Endothelial cell of umbilical vein (primary cell): ENCODE results near the gene FAM78A. TPM values are rescaled to one million over a fixed set of nuclear protein-coding genes. Genes with fewer than 3 reads are reported as not detected.

Experiments used
- BruUV-seq: library from RNA; stranded (reverse); fragments of 400-500 nt; replicated peaks from 2 replicates; lab custom pipeline; 2021; lab: Mats Ljungman, UMichigan
- CTCF ChIA-PET: fragments of 300-600, 350-600 bp; sonication (Branson Sonifier 250); formaldehyde crosslinking; loops from one replicate; lab custom pipeline; 2021; ENCODE audit warnings: antibody characterized with exemption, inconsistent platforms; lab: Charles Lee
- POLR2A ChIA-PET: fragments of 300-600, 350-600 bp; sonication (Branson Sonifier 250); formaldehyde crosslinking; loops from one replicate; lab custom pipeline; 2021; ENCODE audit warnings: antibody characterized with exemption, inconsistent platforms; lab: Charles Lee
- DNase-seq: peaks from one replicate; pipeline ENCODE4 v3.0.0-alpha.2; 2011; ENCODE audit warnings: low read depth, low spot score
- FAIRE-seq: peaks from 2 replicates; lab custom pipeline; 2011; peaks lifted over from hg19 to GRCh38; lab: Jason Lieb, UNC
- H2AFZ ChIP-seq: 2 replicates; pipeline ENCODE4 v1.6.0; 2012; ENCODE audit warnings: low read depth, low read length, control low read depth, inconsistent platforms
- H3K27ac ChIP-seq: 2 replicates; pipeline ENCODE4 v1.5.1; 2011; ENCODE audit warnings: low read depth, mild to moderate bottlenecking, control low read depth, low read length, moderate library complexity; ENCODE audit not compliant: insufficient read depth
- H3K27me3 ChIP-seq, 2 experiments: 2 replicates each; pipeline versions ENCODE4 v1.6.0 to v1.6.1; 2011; ENCODE audit warnings: low read length in 2 of 2, mixed read lengths in 1 of 2; ENCODE audit not compliant: control insufficient read depth in 2 of 2, insufficient read depth in 2 of 2
- H3K36me3 ChIP-seq, 2 experiments: 2 replicates in 1 of 2; 3 replicates in 1 of 2; pipeline ENCODE4 v1.5.1; 2011; ENCODE audit warnings: low read length in 2 of 2, mild to moderate bottlenecking in 1 of 2, moderate library complexity in 1 of 2; ENCODE audit not compliant: control insufficient read depth in 2 of 2, insufficient read depth in 2 of 2; ENCODE audit errors: extremely low read depth in 1 of 2
- H3K4me1 ChIP-seq: 3 replicates; pipeline ENCODE4 v1.5.1; 2011; ENCODE audit warnings: mild to moderate bottlenecking, low read length; ENCODE audit not compliant: control insufficient read depth, insufficient read depth; ENCODE audit errors: extremely low read depth
- H3K4me2 ChIP-seq: 2 replicates; pipeline ENCODE4 v1.6.1; 2011; ENCODE audit warnings: low read length, control low read depth, mixed read lengths; ENCODE audit not compliant: insufficient read depth
- H3K4me3 ChIP-seq, 3 experiments: fragments of 200-600 bp in 1 of 3; sonication (generic), shearing (Covaris generic) in 1 of 3; replicated peaks in 1 of 3; 2 replicates each; pipeline ENCODE4 v1.5.1; 2011 to 2016; ENCODE audit warnings: control low read depth in 3 of 3, low read length in 3 of 3, mild to moderate bottlenecking in 2 of 3, inconsistent platforms in 1 of 3, low read depth in 1 of 3, moderate library complexity in 1 of 3; ENCODE audit not compliant: insufficient read depth in 1 of 3
- H3K79me2 ChIP-seq: 2 replicates; pipeline ENCODE4 v1.6.0; 2012; ENCODE audit warnings: low read length, inconsistent platforms; ENCODE audit not compliant: control insufficient read depth, insufficient read depth
- H3K9ac ChIP-seq: replicated peaks from 2 replicates; pipeline ENCODE3; 2011; ENCODE audit warnings: low read length, control low read depth; ENCODE audit not compliant: insufficient read depth; ENCODE audit errors: extremely low read depth
- H3K9me1 ChIP-seq: replicated peaks from 3 replicates; pipeline ENCODE4 v1.6.0; 2011; ENCODE audit warnings: mild to moderate bottlenecking, low read length; ENCODE audit not compliant: control insufficient read depth, insufficient read depth; ENCODE audit errors: extremely low read depth
- H3K9me3 ChIP-seq: replicated peaks from 2 replicates; pipeline ENCODE4 v1.5.1; 2012; ENCODE audit warnings: low read length, inconsistent platforms; ENCODE audit not compliant: control insufficient read depth, insufficient read depth
- H4K20me1 ChIP-seq: replicated peaks from 2 replicates; pipeline ENCODE3; 2011; ENCODE audit warnings: mild to moderate bottlenecking, low read length; ENCODE audit not compliant: control insufficient read depth, insufficient read depth; ENCODE audit errors: extremely low read depth
- CTCF ChIP-seq, 2 donors: IDR thresholded peaks; 1 replicate in 1 of 2; 2 replicates in 1 of 2; pipeline ENCODE4 v1.5.1; 2011; ENCODE audit warnings: low read length in 2 of 2, mild to moderate bottlenecking in 2 of 2, moderate library complexity in 2 of 2, control low read depth in 1 of 2, inconsistent platforms in 1 of 2, low read depth in 1 of 2; ENCODE audit not compliant: insufficient read depth in 1 of 2; ENCODE audit errors: extremely low read depth in 1 of 2
- EZH2 ChIP-seq: IDR thresholded peaks from 2 replicates; pipeline ENCODE4 v1.6.1; 2012; ENCODE audit warnings: borderline replicate concordance, low read depth, mild to moderate bottlenecking, moderate library complexity, low read length, inconsistent platforms; ENCODE audit not compliant: severe bottlenecking
- FOS ChIP-seq: IDR thresholded peaks from 2 replicates; pipeline ENCODE4 v1.6.1; 2011; ENCODE audit warnings: mild to moderate bottlenecking, low read length, moderate library complexity, borderline replicate concordance; ENCODE audit not compliant: insufficient read depth
- GATA2 ChIP-seq: IDR thresholded peaks from 2 replicates; pipeline ENCODE4 v1.7.0; 2011; ENCODE audit warnings: low read depth, mild to moderate bottlenecking, moderate library complexity, mixed read lengths, low read length; ENCODE audit not compliant: insufficient read length, insufficient read depth
- JUN ChIP-seq: IDR thresholded peaks from 2 replicates; pipeline ENCODE4 v1.6.1; 2011; ENCODE audit warnings: borderline replicate concordance, low read depth; ENCODE audit not compliant: insufficient read length, insufficient read depth
- MYC ChIP-seq: IDR thresholded peaks from one replicate; pipeline ENCODE4 v1.6.1; 2011; ENCODE audit warnings: mild to moderate bottlenecking, low read depth, low read length
- POLR2A ChIP-seq: IDR thresholded peaks from 2 replicates; pipeline ENCODE4 v1.6.1; 2012; ENCODE audit warnings: low read depth, mild to moderate bottlenecking, control low read depth, low read length
- POLR2AphosphoS5 ChIP-seq: IDR thresholded peaks from 2 replicates; pipeline ENCODE4 v1.6.1; 2012; ENCODE audit warnings: low read depth, mild to moderate bottlenecking, control low read depth, low read length, moderate library complexity; ENCODE audit not compliant: insufficient read depth
- dilution Hi-C: fragments of 300-500 bp; cut with MboI; formaldehyde crosslinking; loops from one replicate; pipeline ENCODE4 v1.15.0; 2019; ENCODE audit warnings: low sequenced_read_pairs; ENCODE audit not compliant: extremely low pct_ligation_motif_present
- intact Hi-C: fragments of 100-400 bp; cut with micrococcal nuclease; formaldehyde crosslinking; loops from one replicate; pipeline ENCODE4 v1.10.0; 2022
- polyA plus RNA-seq, 4 experiments: library from polyadenylated mRNA; depleted of rRNA in 3 of 4; stranded (reverse) in 3 of 4; unstranded in 1 of 4; fragments of >200 nt; gene quantifications; 2 replicates each; pipeline versions ENCODE4 v1.2.1 to v1.2.3, GENCODE V29; 2011 to 2012; ENCODE audit warnings: missing spikeins in 1 of 4
- total RNA-seq: library from RNA; stranded (reverse); gene quantifications from 2 replicates; pipeline ENCODE4 v1.2.3, GENCODE V29; 2021
- TF ChIP-seq, protein P1 (sequence below): IDR thresholded peaks from 2 replicates; pipeline ENCODE4 v1.6.1; 2011; ENCODE audit not compliant: insufficient read depth, insufficient read length

FAM78A gene
- total and polyA plus RNA-seq, 2 donors (not counting 3 experiments of a cell fraction or from before 2014, with no cell fraction given) = 34.0 to 37.4 TPM

DNA sequence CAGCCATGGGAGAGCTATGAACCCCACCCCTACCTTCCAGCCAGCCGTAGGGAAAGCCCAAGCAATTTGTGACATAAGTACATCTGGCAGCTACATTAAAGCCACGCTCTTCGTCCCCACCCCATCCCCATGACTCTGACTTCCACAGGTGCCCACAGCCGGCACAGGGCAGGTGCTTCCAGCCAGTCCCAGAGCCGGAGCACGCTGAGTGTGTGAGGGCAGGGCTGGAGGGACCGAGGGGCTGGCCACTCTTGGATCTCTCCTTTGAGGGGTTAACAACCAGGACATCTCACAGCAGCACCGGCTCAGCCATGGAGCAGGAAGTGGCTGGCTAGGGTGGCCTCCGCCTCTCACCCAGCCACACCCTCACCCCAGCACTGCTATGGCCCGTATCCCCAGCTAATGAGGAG lies 2.4 kb upstream of the FAM78A start:
- peaks cover 0 to 2% of the 10 kb centered on the region in 2 experiments for H3K36me3 ChIP-seq
- no peak overlapping the region for H3K4me3 ChIP-seq
- H3K9me3 ChIP-seq = no peaks in the 10 kb centered on the region
- no peak overlapping the region for H3K4me2 ChIP-seq
- H3K79me2 ChIP-seq = peaks cover 26% of the 10 kb centered on the region
- CTCF ChIA-PET = interaction anchor here (0.6 to 2.8 kb wide), 2 partner anchors 58 to 73 kb away, joined by 3 to 11 read pairs; no protein-coding TSS in a partner anchor
- H4K20me1 ChIP-seq = no peaks in the 10 kb centered on the region
- no peaks in the 10 kb centered on the region for H3K9me1 ChIP-seq
- H3K27me3 ChIP-seq = peaks cover 17 to 20% of the 10 kb centered on the region in 2 experiments
- H2AFZ ChIP-seq = no peak overlapping the region
- no peak for DNase-seq
- TF ChIP-seq, protein P1, sequence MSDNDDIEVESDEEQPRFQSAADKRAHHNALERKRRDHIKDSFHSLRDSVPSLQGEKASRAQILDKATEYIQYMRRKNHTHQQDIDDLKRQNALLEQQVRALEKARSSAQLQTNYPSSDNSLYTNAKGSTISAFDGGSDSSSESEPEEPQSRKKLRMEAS = no peak
- TF ChIP-seq FOS (no peak), POLR2AphosphoS5 (no peak), EZH2 (no peak), CTCF (IDR thresholded peaks at IDR 0.05; ENCODE audit: extremely low read depth in 1 of 2, insufficient read depth in 1 of 2, low read depth in 1 of 2, low read length in 2 of 2) (no peak), MYC (no peak), POLR2A (no peak), JUN (no peak), GATA2 (no peak)
- no peak for FAIRE-seq
- H3K9ac ChIP-seq = no peak overlapping the region
- POLR2A ChIA-PET = no interaction called here
- dilution Hi-C loops (no loop called here), intact Hi-C loops (no loop called here)
- H3K4me1 ChIP-seq = peaks cover 24% of the 10 kb centered on the region
- no peak overlapping the region for H3K27ac ChIP-seq
- no TSS peak for BruUV-seq
